SK-N-MC (cell line): Measurements from ENCODE around the gene EEF2K.

Experiments used
- EZH2 ChIP-seq: fragments of 200-600 bp; sonication (generic); IDR thresholded peaks from one replicate; pipeline ENCODE4 v1.6.1; 2017; ENCODE audit warnings: antibody characterized with exemption
- POLR2AphosphoS5 ChIP-seq: IDR thresholded peaks from 2 replicates; pipeline ENCODE4 v1.6.1; 2012; ENCODE audit warnings: mild to moderate bottlenecking, low read depth, low read length, borderline replicate concordance

GRCh38 chr16:22194707-22195444 lies 11.2 kb upstream of the EEF2K start:
- TF ChIP-seq EZH2 = no peak
- TF ChIP-seq POLR2AphosphoS5 = no peak
